ENCODE results near the gene KLRD1. TPM values are rescaled to one million over a fixed set of nuclear protein-coding genes. Genes with fewer than 3 reads are reported as not detected.

KLRD1 gene
- total RNA-seq, 4 donors from 2014 or later: 0.10 to 0.23 (median 0.21) TPM

DNA sequence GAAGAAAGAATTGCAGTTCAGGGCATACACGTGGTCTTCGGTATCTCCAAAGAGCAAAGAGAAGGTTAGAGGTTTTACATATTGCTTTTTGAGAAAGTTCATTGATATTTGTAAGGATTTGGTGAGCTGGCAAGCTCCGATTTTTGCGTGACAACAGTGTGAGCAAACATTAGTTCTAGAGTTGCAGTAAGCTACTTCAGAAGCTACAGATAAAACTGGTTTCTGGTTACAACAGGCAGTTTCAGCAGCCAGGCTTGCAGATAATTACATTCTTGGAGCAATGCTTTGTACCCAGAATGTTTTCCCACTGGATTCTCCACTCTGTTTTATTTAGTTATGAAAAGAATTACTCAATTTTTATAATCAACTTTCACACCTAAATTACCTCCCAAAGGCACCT is 54.0 kb downstream of the KLRD1 start:
- H3K4me1 ChIP-seq: peaks cover 6 to 35% of the 10 kb centered on the region in 2 donors
- in situ Hi-C loops (cut with MboI; ENCODE audit: low sequenced_read_pairs in 4 of 4): no loop called here
- DNase-seq: no peak
- H3K9me3 ChIP-seq: no peaks in the 10 kb centered on the region
- no peak for TF ChIP-seq CTCF (IDR thresholded peaks at IDR 0.05 in 4 of 5, conservative IDR thresholded peaks at IDR 0.05 in 1 of 5)
- TF ChIP-seq POLR2A (IDR thresholded peaks at IDR 0.05): no peak
- no peak overlapping the region for H3K27ac ChIP-seq
- intact Hi-C loops (cut with DNase I; ENCODE audit: low total_unique reads): loop anchor here (10.0 kb wide), 1 partner anchor 363 kb away; the partner anchor contains the start of gene YBX3
- no peaks in the 10 kb centered on the region for H3K36me3 ChIP-seq
- H3K4me3 ChIP-seq: no peak overlapping the region
- no peaks in the 10 kb centered on the region for H3K27me3 ChIP-seq
- no peak for ATAC-seq

DNA sequence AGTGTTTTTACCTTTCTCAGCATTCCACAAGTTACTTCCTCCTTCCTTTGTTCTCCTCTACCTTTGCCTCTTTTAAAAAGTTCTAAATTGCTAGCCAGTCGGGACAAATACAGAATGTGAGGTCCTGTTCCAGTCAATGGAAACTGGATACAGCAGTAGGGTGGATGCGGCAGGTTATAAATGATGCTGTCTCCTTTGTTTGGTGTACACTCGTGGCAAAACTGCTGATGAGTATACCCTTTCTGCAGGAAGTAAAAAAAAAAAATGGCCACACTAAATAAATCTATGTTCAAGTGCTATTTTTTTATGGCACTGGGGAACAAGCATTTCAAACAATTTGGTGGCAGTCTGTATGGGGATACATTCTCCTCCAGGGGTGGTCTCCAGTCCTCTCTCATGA is 54.7 kb downstream of the KLRD1 start:
- Histone ChIP-seq H3K4me1 (peaks cover 6 to 36% of the 10 kb centered on the region in 2 donors), H3K4me3 (no peak overlapping the region), H3K27ac (no peak overlapping the region), H3K36me3 (no peaks in the 10 kb centered on the region), H3K27me3 (no peaks in the 10 kb centered on the region), H3K9me3 (no peaks in the 10 kb centered on the region)
- in situ Hi-C loops (cut with MboI; ENCODE audit: low sequenced_read_pairs in 4 of 4) (no loop called here), intact Hi-C loops (cut with DNase I; ENCODE audit: low total_unique reads) (loop anchor here (10.0 kb wide), 1 partner anchor 362 kb away; the partner anchor contains the start of gene YBX3)
- ATAC-seq (no peak), DNase-seq (no peak)
- TF ChIP-seq CTCF (IDR thresholded peaks at IDR 0.05 in 4 of 5, conservative IDR thresholded peaks at IDR 0.05 in 1 of 5) (no peak), POLR2A (IDR thresholded peaks at IDR 0.05) (no peak)

- Histone ChIP-seq H3K9me3 (no peaks in the 10 kb centered on the region), H3K27ac (peak overlapping the region; percentile 88 to 94 (median 90)), H3K27me3 (no peaks in the 10 kb centered on the region), H3K4me1 (peaks cover 6 to 36% of the 10 kb centered on the region in 2 donors), H3K36me3 (no peaks in the 10 kb centered on the region), H3K4me3 (peak overlapping the region in 3 of 4 donors; percentile 82 to 90 (median 85))
- ATAC-seq: no peak
- DNase-seq: no peak
- in situ Hi-C loops (cut with MboI; ENCODE audit: low sequenced_read_pairs in 4 of 4): no loop called here
- TF ChIP-seq CTCF (IDR thresholded peaks at IDR 0.05 in 4 of 5, conservative IDR thresholded peaks at IDR 0.05 in 1 of 5): no peak
- no peak for TF ChIP-seq POLR2A (IDR thresholded peaks at IDR 0.05)
- intact Hi-C loops (cut with DNase I; ENCODE audit: low total_unique reads): loop anchor here (10.0 kb wide), 1 partner anchor 362 kb away; the partner anchor contains the start of gene YBX3
These were observed 55.4 kb downstream of the KLRD1 start for GRCh38 chr12:10362828-10363657.

GRCh38 chr12:10363658-10363913 is 55.9 kb downstream of the KLRD1 start:
- no peaks in the 10 kb centered on the region for H3K9me3 ChIP-seq
- H3K4me3 ChIP-seq: peak overlapping the region; percentile 79 to 90 (median 84)
- no peak for ATAC-seq
- peak overlapping the region; percentile 88 to 94 (median 90) for H3K27ac ChIP-seq
- no peaks in the 10 kb centered on the region for H3K36me3 ChIP-seq
- no peak for TF ChIP-seq CTCF (IDR thresholded peaks at IDR 0.05 in 4 of 5, conservative IDR thresholded peaks at IDR 0.05 in 1 of 5)
- no peak for TF ChIP-seq POLR2A (IDR thresholded peaks at IDR 0.05)
- DNase-seq: no peak
- no peaks in the 10 kb centered on the region for H3K27me3 ChIP-seq
- intact Hi-C loops (cut with DNase I; ENCODE audit: low total_unique reads): loop anchor here (10.0 kb wide), 1 partner anchor 361 kb away; the partner anchor contains the start of gene YBX3
- H3K4me1 ChIP-seq: peaks cover 6 to 36% of the 10 kb centered on the region in 2 donors
- in situ Hi-C loops (cut with MboI; ENCODE audit: low sequenced_read_pairs in 4 of 4): no loop called here

All from gastrocnemius medialis (tissue), 4 donors.